CMK (cell line): Measurements from ENCODE around the gene ERC1.

Experiments
- DNase-seq: peaks from one replicate; pipeline ENCODE4 v3.0.0-alpha.2; 2010; ENCODE audit warnings: low read depth

Gene ERC1

DNA sequence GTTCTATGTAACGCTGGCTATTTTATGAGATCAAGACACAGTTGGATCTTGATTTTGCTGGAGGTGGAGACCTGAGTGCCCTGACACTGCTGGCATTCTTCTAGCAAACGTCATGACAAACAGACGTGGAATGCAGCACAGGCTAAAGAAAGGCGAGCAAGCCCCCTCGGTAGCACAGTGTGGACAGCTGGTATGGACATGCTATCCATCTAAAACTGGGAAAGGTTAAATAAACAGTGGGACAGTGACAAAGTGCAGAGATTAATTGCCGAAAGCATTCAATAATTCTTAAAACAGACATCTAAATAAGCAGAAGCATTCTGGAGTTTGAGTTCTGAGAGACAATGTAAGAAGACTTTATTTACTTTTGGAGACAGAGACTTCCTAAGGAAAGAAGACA is 366.1 kb downstream of the ERC1 start:
- no peak for DNase-seq

DNA sequence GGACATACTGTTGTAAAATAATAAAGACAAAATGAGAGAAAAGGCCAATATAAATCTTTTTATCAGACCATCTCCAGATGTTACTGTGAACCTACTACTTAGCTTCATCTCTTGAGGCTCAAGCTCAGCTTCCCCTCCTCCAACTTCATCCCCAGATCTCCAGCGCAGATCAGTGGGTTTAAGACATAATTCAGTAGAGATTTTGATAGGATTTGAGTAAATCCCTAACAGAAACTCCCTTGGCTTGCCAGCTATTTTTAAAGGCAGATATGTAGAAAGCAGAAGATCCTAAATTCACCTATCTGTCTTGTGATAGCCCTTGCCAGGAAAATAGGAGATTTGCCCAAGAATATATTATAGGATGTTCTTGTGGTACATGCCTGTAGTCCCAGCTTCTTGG is 366.7 kb downstream of the ERC1 start:
- DNase-seq, result no peak

DNA sequence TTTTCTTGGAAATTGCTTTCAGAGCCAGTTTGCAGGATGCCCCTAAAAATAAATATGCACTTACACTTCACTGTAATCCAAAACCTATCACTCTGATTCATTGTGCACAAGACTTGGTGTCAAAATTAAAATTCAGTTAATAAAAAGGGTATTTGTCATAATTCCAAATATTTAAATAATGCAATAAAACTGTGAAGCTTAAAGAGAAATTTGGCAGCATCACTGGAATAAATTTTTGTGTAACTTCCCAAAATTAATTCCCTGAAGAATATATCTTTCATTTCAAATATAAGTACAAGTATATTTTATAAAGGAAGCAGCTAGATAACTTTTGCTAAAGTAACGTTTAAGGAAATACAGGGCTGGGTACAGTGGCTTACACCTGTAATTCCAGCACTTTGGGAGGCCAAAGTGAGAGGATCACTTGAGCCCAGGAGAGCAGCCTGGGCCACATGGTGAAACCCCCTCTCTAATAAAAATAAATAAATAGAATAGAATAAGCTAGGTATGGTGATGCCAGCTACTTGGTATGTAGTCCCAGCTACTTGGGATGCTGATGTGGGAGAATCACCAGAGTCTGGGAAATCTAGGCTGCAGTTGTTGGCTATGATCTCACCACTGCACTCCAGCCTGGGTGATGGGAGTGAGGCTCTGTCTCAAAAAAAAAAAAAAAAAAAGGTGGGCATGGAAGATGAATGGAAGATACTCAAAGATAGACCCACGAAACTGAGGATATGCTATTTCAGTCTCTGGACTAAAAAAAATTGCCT is 369.6 kb downstream of the ERC1 start:
- no peak for DNase-seq

DNA sequence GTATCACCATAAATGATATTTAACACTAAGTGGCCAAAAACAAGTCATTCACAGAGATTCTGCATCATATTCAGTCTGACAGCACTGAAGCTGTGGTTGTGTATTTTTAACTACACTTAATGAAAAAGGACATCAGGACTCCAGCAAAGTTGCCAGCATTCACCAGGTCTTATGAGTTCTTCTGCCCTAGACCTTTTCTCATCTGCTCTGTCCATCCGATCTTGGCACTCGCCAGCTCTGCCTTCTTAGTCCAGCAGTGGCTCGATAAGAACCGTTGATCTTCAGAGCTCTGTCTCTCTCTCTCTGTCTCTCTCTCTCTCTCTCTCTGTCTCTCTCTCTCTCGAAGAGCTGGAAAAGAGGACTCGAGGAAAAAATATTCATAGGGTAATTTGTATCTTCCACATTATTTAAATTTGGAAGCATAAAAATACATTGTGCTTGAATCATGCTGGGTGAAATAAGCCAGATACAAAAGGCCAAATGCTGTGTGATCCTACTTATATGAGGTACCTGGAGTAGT is 371.2 kb downstream of the ERC1 start:
- DNase-seq, result no peak

DNA sequence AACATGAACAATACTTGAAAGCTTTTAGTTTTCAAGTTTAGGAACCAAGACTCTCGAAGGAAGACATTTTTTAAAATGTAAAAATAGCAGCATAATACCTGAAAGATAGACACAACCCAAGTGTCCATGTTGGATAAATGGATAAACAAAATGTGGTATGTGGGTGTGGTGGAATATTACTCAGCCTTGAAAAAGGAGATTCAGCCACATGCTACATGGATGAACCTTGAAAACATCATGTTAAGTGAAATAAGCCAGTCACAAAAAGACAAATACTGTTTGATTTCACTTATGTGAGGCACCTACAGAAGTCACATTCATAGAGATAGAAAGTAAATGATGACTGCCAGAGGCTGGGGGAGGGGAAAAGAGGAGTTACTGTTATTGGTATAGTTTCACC is 374.7 kb downstream of the ERC1 start:
- DNase-seq, result no peak

DNA sequence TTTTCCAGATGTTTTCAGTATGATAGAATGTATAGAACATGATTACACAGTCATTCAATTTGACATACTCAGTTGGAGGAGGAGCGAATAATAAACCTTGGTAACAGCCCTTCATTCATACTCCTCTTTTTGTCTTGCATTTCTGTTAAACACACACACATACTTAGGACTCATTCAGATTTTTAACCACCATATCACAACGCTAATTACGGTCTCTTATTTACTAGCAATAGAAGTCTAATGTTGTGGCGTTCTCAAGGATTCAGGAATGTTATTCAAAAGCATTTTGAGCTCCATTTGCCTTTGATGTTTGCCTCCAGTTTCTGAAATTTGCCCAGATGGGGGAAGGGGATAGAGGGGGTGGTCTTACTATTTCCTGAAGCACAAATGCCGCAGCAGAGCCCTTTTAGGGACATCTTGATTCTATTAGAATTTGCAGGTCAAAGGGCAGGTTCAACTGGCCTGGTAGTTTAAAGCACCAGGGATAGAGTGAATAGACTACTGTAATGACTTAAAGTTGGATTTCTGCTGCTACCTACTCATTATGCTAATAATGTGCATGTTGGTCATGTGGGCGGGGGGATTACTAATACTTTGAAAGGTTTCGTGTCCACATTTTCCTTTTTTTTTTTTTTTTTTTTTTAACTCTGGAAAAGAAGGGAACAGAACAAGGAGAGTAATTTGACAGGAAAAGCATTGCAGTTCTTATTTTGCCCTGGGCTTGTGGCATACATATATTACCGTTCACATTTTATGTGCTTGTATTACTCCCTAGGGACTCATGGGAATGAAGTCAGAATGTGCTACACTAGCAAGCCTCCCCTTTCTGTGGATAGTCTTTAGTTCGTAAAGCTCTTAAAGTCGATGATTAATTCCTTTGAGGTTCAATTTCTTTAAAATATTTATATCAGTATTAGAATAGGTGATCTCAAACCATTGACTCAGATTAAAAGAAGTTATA is 376.6 kb downstream of the ERC1 start:
- no peak for DNase-seq

DNA sequence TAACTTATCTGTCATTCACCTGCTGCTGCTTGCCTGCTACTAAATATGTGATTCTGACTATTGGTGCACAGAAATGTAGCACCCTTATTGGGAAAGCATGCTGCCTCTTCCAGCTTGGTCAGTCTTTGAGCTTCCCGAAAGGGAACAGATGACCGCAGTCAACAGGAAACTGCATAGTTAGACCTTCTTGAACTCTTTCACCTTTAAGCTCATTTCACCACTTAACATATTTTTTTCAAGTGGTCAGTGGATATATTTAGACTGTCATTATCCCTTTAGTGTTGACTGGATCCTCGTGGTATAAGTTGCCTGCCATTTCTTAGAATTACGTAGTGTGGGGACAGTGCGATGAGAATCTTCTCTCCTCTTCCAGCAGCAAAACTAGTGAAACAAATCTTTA is 378.4 kb downstream of the ERC1 start:
- DNase-seq, result no peak

DNA sequence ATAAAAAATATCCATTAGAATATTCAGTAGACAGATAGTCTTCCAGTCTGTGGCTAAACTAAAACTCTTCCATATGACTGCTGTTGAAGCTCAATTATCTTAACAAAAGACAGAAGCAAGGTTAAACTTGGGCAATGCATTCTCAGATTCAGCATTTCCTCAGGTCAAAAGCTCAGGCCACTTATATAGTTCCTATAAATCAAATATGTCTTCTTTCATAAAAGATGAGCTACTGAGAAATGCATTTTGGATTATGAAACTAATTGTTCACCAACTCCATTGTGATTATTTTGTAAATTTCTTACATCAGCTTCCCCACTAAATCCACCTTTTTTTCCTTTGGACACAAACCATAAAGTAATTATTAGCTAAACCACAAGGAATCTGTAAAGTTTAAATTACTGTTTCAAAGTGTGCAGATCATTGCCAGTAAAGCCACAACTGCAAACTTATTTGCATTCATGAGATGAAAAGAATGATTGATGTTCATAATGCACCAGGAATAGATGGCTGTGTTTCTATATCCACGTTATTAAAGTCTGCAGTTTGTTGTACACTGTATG is 379.0 kb downstream of the ERC1 start:
- DNase-seq, result no peak

DNA sequence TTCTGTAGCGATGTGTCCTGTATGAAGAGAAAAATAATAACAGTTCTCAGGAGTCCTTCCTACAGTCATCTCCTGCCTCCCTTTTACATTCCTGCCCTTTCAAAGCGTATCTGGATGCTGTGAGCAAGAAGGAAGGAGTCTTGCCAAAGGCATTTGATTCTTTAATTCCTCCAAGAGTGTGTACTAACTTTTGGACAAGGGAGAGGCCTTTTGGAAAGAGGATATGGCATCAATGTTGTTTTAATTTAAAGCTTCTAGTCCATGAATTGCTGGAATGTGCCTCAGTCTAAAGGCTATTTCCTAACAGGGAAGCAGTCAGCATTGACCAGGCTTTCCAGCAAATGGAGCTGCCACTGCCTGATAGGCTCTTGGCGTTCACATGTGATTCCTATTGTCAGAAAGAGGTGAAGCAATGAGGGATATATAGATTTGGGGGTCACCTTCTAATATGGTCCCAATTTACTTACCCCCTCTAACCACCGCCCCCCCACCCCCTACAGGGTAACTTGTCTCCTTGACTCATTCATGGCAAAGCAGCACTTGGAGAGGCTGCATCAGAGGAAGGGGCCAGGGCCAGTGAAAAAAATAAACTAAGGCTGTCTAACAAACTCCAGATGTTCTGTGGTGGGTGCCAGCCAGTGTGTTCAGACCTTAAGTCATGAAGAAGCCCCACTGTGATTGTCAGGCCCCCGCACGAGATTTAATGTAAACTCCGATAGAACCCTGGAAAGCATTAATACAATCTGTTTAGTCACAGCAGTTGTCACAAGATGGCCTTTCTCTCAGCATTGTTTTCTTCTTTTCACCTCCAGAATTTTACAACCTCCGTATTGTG is 383.1 kb downstream of the ERC1 start:
- DNase-seq, result no peak

DNA sequence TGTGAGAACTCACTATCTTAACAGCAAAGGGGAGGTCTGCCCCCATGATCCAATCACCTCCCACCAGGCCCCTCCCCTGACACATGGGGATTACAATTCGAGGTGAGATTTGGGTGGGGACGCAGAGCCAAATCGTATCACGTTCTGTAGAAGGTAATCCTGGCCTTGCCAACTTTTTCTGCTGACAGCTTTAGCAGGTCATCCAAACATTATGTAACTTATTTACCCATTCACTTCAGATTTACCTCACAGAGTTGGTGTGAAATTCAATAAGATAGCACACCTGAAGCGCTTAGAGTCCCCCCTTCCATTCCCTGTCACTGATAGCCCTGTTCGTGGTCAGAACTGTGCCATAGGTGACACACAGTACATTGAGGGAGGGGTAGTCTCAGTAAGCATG is 384.3 kb downstream of the ERC1 start:
- no peak for DNase-seq

DNA sequence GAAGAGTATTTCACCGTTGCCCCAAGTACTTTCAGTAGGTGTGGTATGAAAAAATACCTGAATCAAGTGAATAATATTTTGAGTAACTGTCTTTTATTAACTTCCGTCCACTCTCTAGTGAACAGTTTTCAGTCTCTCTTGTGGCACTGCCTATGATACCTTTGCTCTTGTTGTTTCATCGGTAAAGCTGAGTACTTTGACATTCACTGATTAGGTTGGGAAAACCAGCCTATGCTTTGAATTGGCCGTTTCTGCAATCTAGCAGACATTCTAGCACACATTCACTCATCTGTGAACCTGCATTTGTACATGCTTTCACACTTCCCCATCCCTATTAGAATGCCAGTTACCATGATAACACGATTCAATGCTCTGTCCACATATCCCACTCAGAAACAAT is 386.1 kb downstream of the ERC1 start:
- no peak for DNase-seq

DNA sequence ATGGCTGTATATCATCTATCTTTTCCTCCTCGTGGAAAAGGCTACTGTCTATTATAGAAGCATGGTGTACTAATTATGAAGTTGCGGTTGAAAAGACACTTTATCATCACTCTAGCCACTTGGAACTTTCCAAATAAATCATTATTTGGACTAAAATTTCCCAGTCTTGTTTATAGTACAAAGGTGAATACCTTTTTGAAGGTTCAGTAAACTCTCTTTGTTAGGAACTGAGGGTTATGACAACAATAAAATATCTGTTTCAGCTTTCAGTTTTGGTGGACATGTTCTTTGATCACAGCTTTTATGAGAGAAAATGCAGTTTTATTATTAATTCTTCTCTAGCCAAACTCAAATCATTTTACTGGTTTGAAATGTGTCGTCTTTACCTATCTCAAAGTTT is 386.7 kb downstream of the ERC1 start:
- no peak for DNase-seq

DNA sequence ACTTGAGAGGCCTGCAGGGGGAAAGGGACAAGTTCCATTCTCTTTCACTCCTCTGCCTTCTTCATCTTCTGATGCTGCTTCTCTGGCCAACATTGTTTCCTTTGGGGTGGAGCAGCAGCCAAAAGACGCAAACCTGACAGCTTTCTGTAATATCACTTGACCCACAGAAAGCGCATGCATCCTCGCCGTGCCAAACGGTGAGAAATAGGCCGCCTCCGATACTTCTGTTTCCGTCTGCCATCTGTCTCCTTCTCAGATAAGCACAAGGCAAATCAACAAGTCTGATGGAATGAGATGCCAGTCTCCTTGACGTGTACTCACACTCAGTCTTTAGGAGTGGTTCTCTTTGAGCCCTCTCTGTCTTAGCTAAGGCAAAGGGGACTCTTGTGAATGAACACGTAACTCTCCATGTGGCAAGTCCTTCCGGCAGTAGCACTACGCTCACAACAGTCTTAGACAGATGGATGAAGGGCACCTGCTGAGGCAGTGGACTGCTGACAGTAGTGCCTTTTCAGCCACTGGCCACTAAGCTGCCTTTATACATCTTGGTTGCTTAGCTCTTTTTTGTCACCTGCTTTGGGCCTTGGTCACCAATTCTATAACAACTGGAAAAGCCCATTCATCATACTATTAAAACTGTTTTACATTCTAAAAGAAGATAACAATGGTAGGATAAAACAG is 389.3 kb downstream of the ERC1 start:
- DNase-seq, result no peak

DNA sequence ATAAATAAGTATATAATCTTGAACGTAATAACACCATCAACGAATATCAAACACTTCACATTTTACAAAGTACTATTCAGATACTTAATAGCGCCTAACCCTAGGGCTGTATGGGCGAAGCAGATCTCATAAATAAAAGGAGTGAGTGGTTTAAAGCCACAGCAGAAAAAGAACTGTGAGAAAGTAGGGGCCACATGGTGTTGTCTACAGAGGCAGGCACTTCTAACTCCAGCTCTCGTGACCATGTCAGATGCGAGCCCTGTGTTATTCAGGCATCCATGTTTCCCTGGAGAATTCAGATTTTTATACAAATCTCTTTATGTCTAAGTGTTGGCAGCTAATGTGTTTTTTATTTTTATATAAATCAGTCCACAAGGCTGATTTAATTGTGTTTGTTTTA is 391.1 kb downstream of the ERC1 start:
- no peak for DNase-seq

DNA sequence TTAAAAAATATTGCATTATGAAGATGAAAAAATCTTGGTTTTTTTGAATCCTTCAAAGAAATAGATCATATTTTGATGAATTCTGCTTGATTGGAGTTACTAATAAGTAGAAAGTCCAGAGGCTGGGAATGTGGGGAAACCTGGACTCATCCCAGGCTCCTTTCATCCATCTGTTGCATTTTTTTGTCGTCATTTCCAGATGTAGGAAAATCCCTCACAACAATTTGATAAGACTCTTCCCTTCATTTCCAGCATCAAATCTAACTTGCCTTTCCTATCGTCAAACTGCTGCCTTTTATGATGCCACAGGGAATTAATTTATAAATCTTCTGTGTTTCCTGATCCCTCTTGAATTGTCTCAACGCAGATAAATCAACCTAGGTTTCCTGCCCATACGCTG is 391.8 kb downstream of the ERC1 start:
- no peak for DNase-seq

DNA sequence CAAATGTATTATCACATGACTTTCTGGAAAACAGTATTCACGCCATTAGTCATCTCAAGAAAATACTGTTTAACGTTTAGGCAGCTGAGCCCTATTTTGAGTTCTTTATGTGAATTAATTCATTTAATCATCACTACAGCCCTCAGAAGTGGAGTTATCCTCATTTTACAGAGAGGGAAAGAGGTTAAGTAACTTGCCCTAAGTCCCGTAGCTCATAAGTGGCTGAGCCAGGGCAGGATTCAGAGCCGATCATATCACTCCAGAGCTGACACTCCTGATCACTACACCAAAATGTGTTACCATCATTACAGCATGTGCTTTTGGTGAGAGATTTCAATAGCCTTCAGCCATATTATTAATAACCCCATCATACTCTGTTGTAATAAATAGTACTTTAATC is 392.7 kb downstream of the ERC1 start:
- DNase-seq, result no peak

DNA sequence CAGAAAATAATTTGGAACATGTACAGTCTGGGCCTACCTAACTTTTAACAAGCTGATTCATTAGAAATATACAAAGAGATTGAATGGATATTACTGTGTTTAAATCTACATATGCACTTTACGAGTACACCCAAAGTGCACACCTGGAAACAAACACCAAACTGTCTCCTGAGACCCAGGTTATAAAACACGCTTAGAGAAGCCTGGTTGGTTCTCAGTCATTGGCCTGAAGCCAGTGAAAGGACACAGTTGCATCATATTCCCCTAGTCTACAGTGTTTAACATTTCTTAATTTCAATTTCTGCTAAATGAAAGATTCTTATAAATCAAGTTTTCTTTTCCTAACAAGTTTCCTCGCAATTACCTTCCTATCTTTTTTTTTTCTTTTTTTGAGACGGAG is 393.9 kb downstream of the ERC1 start:
- DNase-seq, result no peak

DNA sequence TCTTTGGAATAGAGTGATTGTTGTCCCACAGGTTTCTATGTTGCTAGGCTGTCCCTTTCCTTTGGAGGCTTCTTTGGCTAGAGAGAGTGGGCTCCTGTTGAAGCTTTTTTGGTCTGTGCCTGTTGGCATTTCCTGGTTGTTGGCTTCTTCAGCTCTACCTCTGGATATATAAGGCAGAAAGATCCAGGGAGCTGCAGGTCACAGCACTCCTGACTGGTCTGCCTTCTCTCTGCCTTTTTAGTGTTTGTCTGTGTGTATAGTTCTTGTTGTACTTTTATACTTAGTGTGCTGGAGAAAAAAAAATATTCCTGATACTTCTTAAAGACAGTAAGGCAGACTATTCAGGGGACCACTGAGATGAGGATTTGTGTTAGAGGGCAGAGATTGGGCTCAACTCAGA is 400.7 kb downstream of the ERC1 start:
- no peak for DNase-seq

DNA sequence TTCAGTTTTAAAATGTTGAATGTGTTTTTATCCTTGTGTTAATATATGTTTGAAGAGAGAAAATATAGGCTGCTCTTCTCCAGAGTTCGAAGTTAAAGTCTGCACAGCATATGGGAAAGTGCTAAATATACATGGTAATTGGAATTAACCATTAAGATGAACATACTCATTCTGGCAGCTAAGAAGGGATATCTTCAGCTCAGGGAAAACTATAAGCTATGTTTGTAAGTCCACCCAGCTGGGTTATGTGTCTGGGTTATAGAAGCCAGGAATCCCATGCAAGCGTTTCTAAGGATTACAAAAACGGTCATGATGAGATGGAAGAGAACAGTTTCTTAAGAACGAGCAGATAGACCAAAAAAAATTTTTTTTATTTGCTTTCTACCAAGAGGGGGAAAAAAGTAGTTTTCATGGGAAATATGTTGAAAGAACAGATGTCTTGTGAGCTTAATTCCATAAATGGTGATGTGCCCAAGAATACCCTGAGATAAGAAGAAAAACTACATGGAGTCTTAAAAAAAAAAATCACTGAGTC is 404.5 kb downstream of the ERC1 start:
- DNase-seq, result no peak

DNA sequence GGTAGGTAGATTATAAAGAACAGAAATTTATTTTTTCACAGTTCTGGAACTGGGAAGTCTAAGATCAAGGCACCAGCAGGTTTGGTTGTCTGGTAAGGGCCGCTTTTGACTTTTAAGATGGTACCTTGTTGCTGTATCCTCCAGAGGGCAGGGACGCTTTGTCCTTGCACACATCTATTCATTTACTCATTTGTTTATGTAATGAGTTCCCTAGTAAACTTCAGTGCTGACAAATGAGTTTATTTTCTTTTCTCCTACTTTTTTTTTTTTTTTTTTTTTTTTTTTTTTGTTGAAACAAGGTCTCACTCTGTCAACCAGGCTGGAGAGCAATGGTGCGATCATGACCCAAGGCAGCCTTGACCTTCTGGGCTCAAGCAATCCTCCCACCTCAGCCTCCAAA is 407.6 kb downstream of the ERC1 start:
- peak; percentile 7 for DNase-seq

DNA sequence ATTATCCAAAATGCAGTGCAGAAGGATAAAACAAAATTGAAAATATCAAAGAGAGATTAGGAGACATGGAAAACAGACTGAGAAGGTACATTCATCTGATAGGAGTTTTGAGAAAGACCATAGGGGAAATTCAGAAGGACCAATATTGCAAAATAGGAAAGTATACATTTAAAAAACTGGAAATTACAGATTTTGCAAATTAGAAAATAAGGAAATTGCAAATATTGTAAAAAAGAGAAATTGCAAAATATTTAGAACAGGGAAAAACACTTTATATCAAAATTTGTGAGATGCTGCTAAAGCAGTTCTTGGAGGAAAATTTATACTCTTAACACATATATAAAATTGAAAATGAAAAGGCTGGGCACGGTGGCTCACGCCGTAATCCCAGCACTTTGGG is 410.9 kb downstream of the ERC1 start:
- no peak for DNase-seq
